K562 (cell line): Measurements from ENCODE around the gene TMEM39B. TPM values are rescaled to one million over a fixed set of nuclear protein-coding genes. Genes with fewer than 3 reads are reported as not detected.
A peak's percentile ranks its signal among the peaks of the same experiment; 100 is the strongest.

Experiments
- BACH1 ChIP-seq: fragments of 200-800 bp; sonication (Bioruptor generic); IDR thresholded peaks from 2 replicates; pipeline ENCODE4 v1.6.1; 2016; ENCODE audit warnings: missing genetic modification characterization, missing compliant biosample characterization
- ESRRB ChIP-seq: fragments of 250-450 bp; sonication (Bioruptor Pico); IDR thresholded peaks from 2 replicates; pipeline ENCODE4 v1.5.0; 2020; ENCODE audit warnings: mild to moderate bottlenecking, moderate library complexity, borderline replicate concordance
- FOSL1 ChIP-seq: fragments of 200-800 bp; sonication (Bioruptor generic); conservative IDR thresholded peaks from 2 replicates; pipeline ENCODE4 v1.6.1; 2016; ENCODE audit warnings: missing genetic modification characterization, missing compliant biosample characterization
- FOXJ2 ChIP-seq: fragments of 200-800 bp; sonication (Bioruptor generic); IDR thresholded peaks from 2 replicates; pipeline ENCODE4 v1.6.1; 2016; ENCODE audit warnings: missing genetic modification characterization, missing compliant biosample characterization
- HMBOX1 ChIP-seq: sonication (generic); IDR thresholded peaks from 2 replicates; pipeline ENCODE4 v1.6.1; 2016
- MAZ ChIP-seq, 2 experiments: fragments of 450-650 bp in 1 of 2; sonication (generic) in 1 of 2; formaldehyde crosslinking; IDR thresholded peaks in 1 of 2; conservative IDR thresholded peaks in 1 of 2; 2 replicates each; pipeline versions ENCODE4 v1.4.0 to v1.5.0; 2020; ENCODE audit warnings: mild to moderate bottlenecking in 1 of 2, missing genetic modification reagents in 1 of 2
- NFYB ChIP-seq: IDR thresholded peaks from 2 replicates; pipeline ENCODE4 v1.6.1; 2011; ENCODE audit warnings: mild to moderate bottlenecking, moderate library complexity; ENCODE audit not compliant: insufficient read length; ENCODE audit errors: extremely low read depth
- POU5F1 ChIP-seq: fragments of 150-350 bp; IDR thresholded peaks from 2 replicates; pipeline ENCODE4 v1.6.1; 2014; ENCODE audit warnings: borderline replicate concordance, low read length, low read depth, mild to moderate bottlenecking; ENCODE audit not compliant: partially characterized antibody
- PRPF4 ChIP-seq: fragments of 200-400 bp; formaldehyde crosslinking; IDR thresholded peaks from one replicate; pipeline ENCODE4 v1.6.1; 2017; ENCODE audit warnings: low read length, low read depth, mild to moderate bottlenecking; ENCODE audit not compliant: insufficient read depth, poor library complexity, severe bottlenecking
- YBX1 ChIP-seq: fragments of 450-650 bp; IDR thresholded peaks from 2 replicates; pipeline ENCODE4 v1.7.1; 2016; ENCODE audit warnings: mild to moderate bottlenecking
- ZBTB40 ChIP-seq, 2 experiments: fragments of 450-650 bp in 1 of 2; sonication (generic) in 1 of 2; formaldehyde crosslinking in 1 of 2; IDR thresholded peaks; 2 replicates each; pipeline versions ENCODE4 v1.7.1 to v1.9.0; 2016 to 2022; ENCODE audit warnings: inconsistent platforms in 1 of 2, mild to moderate bottlenecking in 1 of 2, missing genetic modification reagents in 1 of 2
- ZBTB7A ChIP-seq: IDR thresholded peaks from 2 replicates; pipeline ENCODE4 v1.6.1; 2011; ENCODE audit warnings: low read depth, mild to moderate bottlenecking, low read length, moderate library complexity, borderline replicate concordance; ENCODE audit not compliant: control insufficient read depth
- ZNF24 ChIP-seq: fragments of 450-650 bp; IDR thresholded peaks from 2 replicates; pipeline ENCODE4 v1.6.1; 2016
- ZNF354B ChIP-seq: fragments of 250-450 bp; sonication (Bioruptor Pico); IDR thresholded peaks from 2 replicates; pipeline ENCODE4 v1.4.0; 2020
- polyA plus RNA-seq, 8 experiments: library from polyadenylated mRNA; depleted of rRNA in 4 of 8; stranded (reverse) in 5 of 8; unstranded in 3 of 8; fragments of >200 nt; fragmentation: Nextera tagmentation in 2 of 8; fragmentation: Illumina TruSeq in 1 of 8; extraction: Ambion mirVana in 2 of 8; extraction: Trizol in 1 of 8; gene quantifications; 2 replicates each; pipeline versions ENCODE4 v1.2.1 to v1.2.3, GENCODE V29; 2011 to 2014; ENCODE audit warnings: inconsistent platforms in 1 of 8, missing spikeins in 1 of 8
- total RNA-seq, 7 experiments: library from RNA; depleted of rRNA in 6 of 7; stranded (reverse); fragments of >200 nt in 6 of 7; fragmentation: Illumina TruSeq in 2 of 7; extraction: Trizol in 2 of 7; gene quantifications; 2 replicates each; pipeline versions ENCODE4 v1.2.1 to v1.2.3, GENCODE V29; 2011 to 2021; ENCODE audit warnings: low replicate concordance in 1 of 7
- TF ChIP-seq, protein P1 (sequence below): sonication (generic); formaldehyde crosslinking; IDR thresholded peaks from 2 replicates; pipeline ENCODE4 v1.8.0; 2022; ENCODE audit warnings: mild to moderate bottlenecking, missing genetic modification reagents

TMEM39B gene
- total and polyA plus RNA-seq, 9 of the 15 experiments (the other 6 are each of a cell fraction or from before 2014, with no cell fraction given) = 0.92 to 28.5 (median 9.7) TPM

DNA sequence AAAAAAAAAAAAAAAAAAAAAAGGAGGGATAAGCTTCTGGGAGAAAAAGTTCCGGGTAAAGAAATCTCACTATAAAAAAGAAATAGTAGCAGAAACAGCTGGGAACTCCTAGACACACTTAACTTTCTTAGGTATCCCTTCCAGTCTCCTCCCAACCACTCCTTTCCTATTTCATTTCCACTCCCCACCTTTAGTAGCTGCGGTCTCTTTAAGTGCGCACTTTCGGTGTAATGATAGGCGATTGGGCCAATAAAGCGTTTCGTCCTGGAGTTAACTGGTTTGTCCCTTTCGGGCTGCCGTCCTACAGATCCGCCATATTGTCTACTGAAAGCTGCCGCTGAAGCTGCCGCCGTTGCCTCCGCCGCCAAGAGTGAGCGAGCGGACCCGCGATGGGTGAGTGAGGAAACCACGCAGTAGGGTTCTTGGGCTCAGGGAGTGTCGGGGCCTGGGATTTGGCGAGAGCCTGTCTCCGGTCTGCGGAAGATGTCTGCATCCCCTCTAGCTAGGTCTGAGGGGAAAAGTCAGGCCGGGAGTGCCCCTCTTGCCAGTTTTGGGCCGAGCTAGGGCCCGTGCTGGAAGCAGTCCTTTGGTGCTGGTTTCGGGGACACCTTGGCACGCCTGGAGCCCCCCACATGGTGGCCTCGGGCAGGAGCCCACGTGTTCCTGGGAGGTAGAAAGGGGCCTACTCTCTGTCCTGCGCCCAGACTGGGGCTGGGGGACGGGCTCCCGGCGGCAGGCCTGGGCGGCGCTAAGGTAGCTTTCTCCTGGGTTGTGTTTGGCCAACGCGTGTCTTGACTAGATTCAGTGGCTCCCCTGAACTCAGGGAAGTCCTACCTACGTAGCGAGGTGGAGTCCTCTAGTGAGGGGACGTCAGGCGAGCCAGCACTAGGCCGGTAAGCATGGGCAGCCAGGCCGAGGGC, 35.3 kb downstream of the TMEM39B start, which contains the start of gene KPNA6 (continued):
- no peak; the same call in 1 of the 2 replicates for TF ChIP-seq ZNF24
- no peak for TF ChIP-seq HMBOX1
- no peak for TF ChIP-seq PRPF4
- TF ChIP-seq POU5F1 = peak; percentile 97
- 0 out of 2 replicates have a peak, but pooled peaks have one; percentile 10 for TF ChIP-seq FOXJ2 (tag)
- TF ChIP-seq MAZ (CRISPR knock-in tag; conservative IDR thresholded peaks at IDR 0.05 in 1 of 2, IDR thresholded peaks at IDR 0.05 in 1 of 2) = peak in 1 of 2 experiments; percentile 72; a peak in 1 of 4 replicates
- no peak for TF ChIP-seq NFYB
- TF ChIP-seq YBX1 = no peak
- TF ChIP-seq ZNF354B = no peak
- peak; percentile 85 for TF ChIP-seq ZBTB40 (IDR thresholded peaks at IDR 0.05)
- peak; percentile 70 for TF ChIP-seq ZBTB40 (CRISPR knock-in tag; IDR thresholded peaks at IDR 0.05)
- TF ChIP-seq, protein P1, sequence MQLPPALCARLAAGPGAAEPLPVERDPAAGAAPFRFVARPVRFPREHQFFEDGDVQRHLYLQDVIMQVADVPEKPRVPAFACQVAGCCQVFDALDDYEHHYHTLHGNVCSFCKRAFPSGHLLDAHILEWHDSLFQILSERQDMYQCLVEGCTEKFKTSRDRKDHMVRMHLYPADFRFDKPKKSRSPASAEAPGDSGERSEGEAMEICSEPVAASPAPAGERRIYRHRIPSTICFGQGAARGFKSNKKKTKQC (CRISPR knock-in tag) = peak; percentile 66; the same call in 1 of the 2 replicates
- TF ChIP-seq ZBTB7A = no peak
- TF ChIP-seq BACH1 (tag) = no peak
- no peak for TF ChIP-seq FOSL1
- no peak for TF ChIP-seq ESRRB
